ENCODE measurements around the gene GNG12. TPM values are rescaled to one million over a fixed set of nuclear protein-coding genes. Genes with fewer than 3 reads are reported as not detected.

Gene GNG12
- total and polyA plus RNA-seq, 2 experiments from 2014 or later, result 25.4 to 33.9 TPM

- H3K4me1 ChIP-seq (ENCODE audit: low read depth), result peaks cover 13% of the 10 kb centered on the region
- H3K9me3 ChIP-seq (ENCODE audit: low read depth), result no peaks in the 10 kb centered on the region
- H3K27ac ChIP-seq, result no peak overlapping the region
- DNase-seq (ENCODE audit: low read depth in 1 of 2, low spot score in 1 of 2), result no peak
- no peaks in the 10 kb centered on the region for H3K27me3 ChIP-seq
- TF ChIP-seq, protein P1, sequence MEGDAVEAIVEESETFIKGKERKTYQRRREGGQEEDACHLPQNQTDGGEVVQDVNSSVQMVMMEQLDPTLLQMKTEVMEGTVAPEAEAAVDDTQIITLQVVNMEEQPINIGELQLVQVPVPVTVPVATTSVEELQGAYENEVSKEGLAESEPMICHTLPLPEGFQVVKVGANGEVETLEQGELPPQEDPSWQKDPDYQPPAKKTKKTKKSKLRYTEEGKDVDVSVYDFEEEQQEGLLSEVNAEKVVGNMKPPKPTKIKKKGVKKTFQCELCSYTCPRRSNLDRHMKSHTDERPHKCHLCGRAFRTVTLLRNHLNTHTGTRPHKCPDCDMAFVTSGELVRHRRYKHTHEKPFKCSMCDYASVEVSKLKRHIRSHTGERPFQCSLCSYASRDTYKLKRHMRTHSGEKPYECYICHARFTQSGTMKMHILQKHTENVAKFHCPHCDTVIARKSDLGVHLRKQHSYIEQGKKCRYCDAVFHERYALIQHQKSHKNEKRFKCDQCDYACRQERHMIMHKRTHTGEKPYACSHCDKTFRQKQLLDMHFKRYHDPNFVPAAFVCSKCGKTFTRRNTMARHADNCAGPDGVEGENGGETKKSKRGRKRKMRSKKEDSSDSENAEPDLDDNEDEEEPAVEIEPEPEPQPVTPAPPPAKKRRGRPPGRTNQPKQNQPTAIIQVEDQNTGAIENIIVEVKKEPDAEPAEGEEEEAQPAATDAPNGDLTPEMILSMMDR (IDR thresholded peaks at IDR 0.05; ENCODE audit: low read depth, low read length), result no peak
- no peaks in the 10 kb centered on the region for H3K36me3 ChIP-seq
- no peak overlapping the region for H3K4me3 ChIP-seq
These were observed 1.1 kb upstream of the GNG12 start for GRCh38 chr1:67834246-67834877.

- TF ChIP-seq, protein P1 (IDR thresholded peaks at IDR 0.05; ENCODE audit: low read depth, low read length), result no peak
- Histone ChIP-seq H3K4me3 (peak overlapping the region; percentile 72), H3K27ac (no peak overlapping the region), H3K36me3 (no peaks in the 10 kb centered on the region), H3K4me1 (ENCODE audit: low read depth) (peaks cover 13% of the 10 kb centered on the region), H3K27me3 (no peaks in the 10 kb centered on the region), H3K9me3 (ENCODE audit: low read depth) (no peaks in the 10 kb centered on the region)
- no peak for DNase-seq (ENCODE audit: low read depth in 1 of 2, low spot score in 1 of 2)
These were observed 304 bp upstream of the GNG12 start for GRCh38 chr1:67833602-67833940.

DNA sequence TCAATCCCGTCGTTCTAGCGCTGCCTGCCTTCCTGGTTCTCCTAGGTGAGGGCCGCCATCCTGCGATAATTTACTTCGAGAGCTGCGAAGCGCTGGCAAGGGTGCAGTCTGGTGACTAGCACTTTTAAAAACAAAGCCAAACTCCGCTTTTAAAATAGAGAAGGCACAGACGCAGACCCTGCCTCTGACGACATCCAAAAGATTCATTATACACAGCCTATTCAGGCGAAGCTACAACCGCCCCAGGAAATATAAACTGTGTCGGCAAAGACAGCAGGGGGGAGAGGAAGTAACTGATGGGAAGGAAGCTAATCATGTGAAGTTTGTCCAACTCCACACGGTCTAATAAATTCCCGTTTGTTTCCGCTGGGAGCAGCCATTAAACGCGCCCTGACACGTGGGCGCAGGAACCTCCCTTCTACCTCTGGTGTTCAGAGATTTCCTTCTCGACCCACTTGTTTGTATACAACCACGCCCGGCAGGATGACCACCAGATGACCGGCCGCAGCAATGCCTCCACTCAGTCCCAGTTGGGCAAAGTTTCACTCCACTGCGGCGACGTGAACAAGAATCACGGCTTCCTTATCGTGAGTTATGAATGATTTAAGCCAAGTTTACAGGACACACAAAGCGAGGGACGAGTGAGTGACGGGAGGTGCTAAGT, 1.3 kb downstream of the GNG12 start:
- H3K36me3 ChIP-seq, result no peaks in the 10 kb centered on the region
- peak overlapping the region; percentile 18 for H3K27ac ChIP-seq
- H3K4me3 ChIP-seq, result peak overlapping the region; percentile 72
- H3K4me1 ChIP-seq (ENCODE audit: low read depth), result peaks cover 13% of the 10 kb centered on the region
- TF ChIP-seq, protein P1 (IDR thresholded peaks at IDR 0.05; ENCODE audit: low read depth, low read length), result no peak
- DNase-seq (ENCODE audit: low read depth in 1 of 2, low spot score in 1 of 2), result peak; percentile 49 to 77
- H3K9me3 ChIP-seq (ENCODE audit: low read depth), result no peaks in the 10 kb centered on the region
- H3K27me3 ChIP-seq, result no peaks in the 10 kb centered on the region

DNA sequence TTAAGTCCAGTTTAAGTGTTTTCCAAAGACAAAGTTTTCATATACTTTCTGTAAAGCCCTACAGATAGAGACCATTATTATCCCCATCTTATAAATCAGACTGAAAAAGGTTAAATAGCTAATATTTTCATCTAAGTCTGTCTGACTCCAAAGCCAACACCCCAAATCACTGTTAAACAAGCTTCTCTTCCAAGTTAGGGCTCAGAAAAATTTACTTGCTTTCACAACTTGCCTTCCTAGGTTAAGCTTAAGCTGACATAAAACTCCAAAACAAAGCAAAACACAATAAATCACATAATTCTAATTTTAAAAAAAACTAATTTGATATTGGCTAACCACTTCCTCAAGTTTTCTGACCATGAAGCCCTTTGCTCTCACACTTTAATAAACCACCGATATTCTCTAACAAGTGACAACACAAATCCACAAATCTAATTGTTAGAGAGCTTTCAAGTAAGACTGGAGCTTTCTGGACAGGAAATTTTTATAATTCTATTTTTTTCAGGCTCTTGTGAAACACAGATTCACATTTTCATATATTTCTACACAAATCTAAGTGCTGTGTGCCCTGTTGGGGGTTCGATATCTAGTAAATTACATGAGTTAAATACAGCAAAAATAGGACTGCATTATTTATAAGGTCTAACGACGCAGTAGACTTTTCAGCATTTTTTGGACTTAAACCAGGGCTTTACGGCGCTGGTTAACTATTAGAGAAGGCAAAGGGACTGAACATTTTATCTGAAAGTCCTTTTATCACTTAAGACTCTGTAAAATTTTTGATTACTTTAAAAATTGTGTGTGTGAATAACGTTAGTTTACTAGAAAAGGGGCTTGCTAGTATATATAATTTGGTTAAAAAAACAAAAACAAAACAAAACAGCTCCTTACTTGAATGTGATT, 2.1 kb downstream of the GNG12 start:
- Histone ChIP-seq H3K4me1 (ENCODE audit: low read depth) (peaks cover 13% of the 10 kb centered on the region), H3K9me3 (ENCODE audit: low read depth) (no peaks in the 10 kb centered on the region), H3K36me3 (no peaks in the 10 kb centered on the region), H3K4me3 (peak overlapping the region; percentile 72), H3K27me3 (no peaks in the 10 kb centered on the region), H3K27ac (peak overlapping the region; percentile 18)
- DNase-seq (ENCODE audit: low read depth in 1 of 2, low spot score in 1 of 2), result no peak
- TF ChIP-seq, protein P1 (IDR thresholded peaks at IDR 0.05; ENCODE audit: low read depth, low read length), result no peak

DNA sequence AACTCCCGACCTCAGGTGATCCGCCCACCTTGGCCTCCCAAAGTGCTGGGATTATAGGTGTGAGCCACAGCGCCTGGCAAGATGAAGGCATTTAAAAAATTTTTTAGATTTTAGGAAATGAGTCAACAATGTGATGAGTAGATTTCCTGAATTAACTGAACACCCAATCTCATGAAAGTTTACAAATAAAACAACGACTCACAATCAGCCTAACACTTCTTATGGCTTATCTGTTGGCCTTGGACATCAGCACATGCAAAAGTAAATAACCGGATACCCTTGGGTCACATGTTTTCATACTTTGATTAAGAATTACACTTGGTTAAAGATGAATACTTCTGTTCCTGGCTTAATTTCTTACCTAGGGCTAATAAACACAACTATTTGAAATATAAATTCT, 3.0 kb downstream of the GNG12 start:
- TF ChIP-seq, protein P1 (IDR thresholded peaks at IDR 0.05; ENCODE audit: low read depth, low read length), result no peak
- no peaks in the 10 kb centered on the region for H3K36me3 ChIP-seq
- H3K9me3 ChIP-seq (ENCODE audit: low read depth), result no peaks in the 10 kb centered on the region
- peak in 1 of 2 donors; percentile 38 for DNase-seq (ENCODE audit: low read depth in 1 of 2, low spot score in 1 of 2)
- H3K27ac ChIP-seq, result no peak overlapping the region
- H3K4me3 ChIP-seq, result no peak overlapping the region
- H3K4me1 ChIP-seq (ENCODE audit: low read depth), result peaks cover 13% of the 10 kb centered on the region
- H3K27me3 ChIP-seq, result no peaks in the 10 kb centered on the region

Data from cardiac muscle cell (in vitro differentiated cells and primary cell).